HK-2 (cell line): ENCODE results near the gene LUC7L.
"Not testable (repeated sequence)": the region's sequence is repeated elsewhere in the genome, so short reads cannot be mapped to it uniquely, and the experiment has no call there.

Source experiments
- DNase-seq: peaks from one replicate; pipeline ENCODE4 v3.0.0-alpha.2; 2018; ENCODE audit not compliant: unreplicated experiment

The LUC7L gene

DNA sequence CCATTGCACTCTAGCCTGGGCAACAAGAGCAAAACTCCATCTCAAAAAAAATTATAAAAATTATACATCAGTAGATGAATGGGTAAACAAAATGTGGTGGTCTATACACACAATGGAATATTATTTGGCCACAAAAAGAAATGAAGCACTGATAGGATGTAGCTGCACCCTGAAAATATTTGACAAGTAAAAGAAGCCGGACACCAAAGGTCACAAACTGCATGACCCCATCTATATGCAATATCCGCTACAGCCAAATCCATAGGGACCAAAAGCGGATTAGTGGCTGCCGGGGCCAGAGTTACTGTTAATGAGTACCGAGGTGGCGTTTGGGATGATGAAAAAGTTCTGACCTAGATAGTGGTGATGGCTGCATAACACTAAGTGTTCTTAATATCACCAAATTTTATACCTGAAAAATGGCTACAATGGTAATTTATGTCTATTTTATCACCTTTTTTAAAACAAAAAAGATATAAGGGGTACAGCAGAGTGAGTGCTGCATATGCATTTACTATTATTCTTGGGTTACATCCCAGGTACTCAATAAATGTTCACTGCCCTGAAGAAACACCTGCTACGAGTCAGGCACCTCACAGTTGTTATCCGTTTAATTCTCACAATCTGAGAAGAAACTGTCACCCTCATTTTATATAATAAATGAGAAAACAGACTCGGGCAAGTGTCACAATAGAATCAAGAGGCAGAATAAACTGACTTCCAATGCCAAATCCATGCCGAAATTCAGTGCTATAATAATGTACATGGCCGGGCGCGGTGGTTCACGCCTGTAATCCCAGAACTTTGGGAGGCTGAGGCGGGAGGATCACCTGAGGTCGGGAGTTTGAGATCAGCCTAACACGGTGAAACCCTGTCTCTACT is 49.8 kb downstream of the LUC7L start:
- DNase-seq, result no peak

DNA sequence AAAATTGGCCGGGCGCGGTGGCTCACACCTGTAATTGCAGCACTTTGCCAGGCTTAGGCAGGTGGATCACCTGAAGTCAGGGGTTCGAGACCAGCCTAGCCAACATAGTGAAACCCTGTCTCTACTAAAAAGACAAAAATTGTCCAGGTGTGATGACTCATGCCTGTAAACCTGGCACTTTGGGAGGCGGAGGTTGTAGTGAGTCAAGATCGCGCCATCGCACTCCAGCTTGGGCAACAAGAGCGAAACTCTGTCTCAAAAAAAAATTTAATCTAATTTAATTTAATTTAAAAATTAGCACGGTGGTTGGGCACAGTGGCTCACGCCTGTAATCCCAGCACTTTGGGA is 50.6 kb downstream of the LUC7L start:
- no peak for DNase-seq

DNA sequence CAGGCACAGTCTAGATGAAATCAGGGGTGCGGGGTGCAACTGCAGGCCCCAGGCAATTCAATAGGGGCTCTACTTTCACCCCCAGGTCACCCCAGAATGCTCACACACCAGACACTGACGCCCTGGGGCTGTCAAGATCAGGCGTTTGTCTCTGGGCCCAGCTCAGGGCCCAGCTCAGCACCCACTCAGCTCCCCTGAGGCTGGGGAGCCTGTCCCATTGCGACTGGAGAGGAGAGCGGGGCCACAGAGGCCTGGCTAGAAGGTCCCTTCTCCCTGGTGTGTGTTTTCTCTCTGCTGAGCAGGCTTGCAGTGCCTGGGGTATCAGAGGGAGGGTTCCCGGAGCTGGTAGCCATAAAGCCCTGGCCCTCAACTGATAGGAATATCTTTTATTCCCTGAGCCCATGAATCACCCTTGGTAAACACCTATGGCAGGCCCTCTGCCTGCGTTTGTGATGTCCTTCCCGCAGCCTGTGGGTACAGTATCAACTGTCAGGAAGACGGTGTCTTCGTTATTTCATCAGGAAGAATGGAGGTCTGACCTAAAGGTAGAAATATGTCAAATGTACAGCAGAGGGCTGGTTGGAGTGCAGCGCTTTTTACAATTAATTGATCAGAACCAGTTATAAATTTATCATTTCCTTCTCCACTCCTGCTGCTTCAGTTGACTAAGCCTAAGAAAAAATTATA is 51.1 kb downstream of the LUC7L start:
- DNase-seq, result no peak

DNA sequence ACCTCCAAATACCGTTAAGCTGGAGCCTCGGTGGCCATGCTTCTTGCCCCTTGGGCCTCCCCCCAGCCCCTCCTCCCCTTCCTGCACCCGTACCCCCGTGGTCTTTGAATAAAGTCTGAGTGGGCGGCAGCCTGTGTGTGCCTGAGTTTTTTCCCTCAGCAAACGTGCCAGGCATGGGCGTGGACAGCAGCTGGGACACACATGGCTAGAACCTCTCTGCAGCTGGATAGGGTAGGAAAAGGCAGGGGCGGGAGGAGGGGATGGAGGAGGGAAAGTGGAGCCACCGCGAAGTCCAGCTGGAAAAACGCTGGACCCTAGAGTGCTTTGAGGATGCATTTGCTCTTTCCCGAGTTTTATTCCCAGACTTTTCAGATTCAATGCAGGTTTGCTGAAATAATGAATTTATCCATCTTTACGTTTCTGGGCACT is 51.8 kb downstream of the LUC7L start:
- DNase-seq, result no peak

DNA sequence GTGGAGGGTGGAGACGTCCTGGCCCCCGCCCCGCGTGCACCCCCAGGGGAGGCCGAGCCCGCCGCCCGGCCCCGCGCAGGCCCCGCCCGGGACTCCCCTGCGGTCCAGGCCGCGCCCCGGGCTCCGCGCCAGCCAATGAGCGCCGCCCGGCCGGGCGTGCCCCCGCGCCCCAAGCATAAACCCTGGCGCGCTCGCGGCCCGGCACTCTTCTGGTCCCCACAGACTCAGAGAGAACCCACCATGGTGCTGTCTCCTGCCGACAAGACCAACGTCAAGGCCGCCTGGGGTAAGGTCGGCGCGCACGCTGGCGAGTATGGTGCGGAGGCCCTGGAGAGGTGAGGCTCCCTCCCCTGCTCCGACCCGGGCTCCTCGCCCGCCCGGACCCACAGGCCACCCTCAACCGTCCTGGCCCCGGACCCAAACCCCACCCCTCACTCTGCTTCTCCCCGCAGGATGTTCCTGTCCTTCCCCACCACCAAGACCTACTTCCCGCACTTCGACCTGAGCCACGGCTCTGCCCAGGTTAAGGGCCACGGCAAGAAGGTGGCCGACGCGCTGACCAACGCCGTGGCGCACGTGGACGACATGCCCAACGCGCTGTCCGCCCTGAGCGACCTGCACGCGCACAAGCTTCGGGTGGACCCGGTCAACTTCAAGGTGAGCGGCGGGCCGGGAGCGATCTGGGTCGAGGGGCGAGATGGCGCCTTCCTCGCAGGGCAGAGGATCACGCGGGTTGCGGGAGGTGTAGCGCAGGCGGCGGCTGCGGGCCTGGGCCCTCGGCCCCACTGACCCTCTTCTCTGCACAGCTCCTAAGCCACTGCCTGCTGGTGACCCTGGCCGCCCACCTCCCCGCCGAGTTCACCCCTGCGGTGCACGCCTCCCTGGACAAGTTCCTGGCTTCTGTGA is 52.5 kb downstream of the LUC7L start, which contains the start of gene HBA1:
HBA1 (plus strand) TSS at position 204 of the 906 bp plus-strand sequence; CDS start at position 241, 37 bp downstream.
- not testable (repeated sequence) for DNase-seq

DNA sequence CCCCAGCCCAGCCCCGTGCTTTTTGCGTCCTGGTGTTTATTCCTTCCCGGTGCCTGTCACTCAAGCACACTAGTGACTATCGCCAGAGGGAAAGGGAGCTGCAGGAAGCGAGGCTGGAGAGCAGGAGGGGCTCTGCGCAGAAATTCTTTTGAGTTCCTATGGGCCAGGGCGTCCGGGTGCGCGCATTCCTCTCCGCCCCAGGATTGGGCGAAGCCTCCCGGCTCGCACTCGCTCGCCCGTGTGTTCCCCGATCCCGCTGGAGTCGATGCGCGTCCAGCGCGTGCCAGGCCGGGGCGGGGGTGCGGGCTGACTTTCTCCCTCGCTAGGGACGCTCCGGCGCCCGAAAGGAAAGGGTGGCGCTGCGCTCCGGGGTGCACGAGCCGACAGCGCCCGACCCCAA is 53.2 kb downstream of the LUC7L start:
- not testable (repeated sequence) for DNase-seq

DNA sequence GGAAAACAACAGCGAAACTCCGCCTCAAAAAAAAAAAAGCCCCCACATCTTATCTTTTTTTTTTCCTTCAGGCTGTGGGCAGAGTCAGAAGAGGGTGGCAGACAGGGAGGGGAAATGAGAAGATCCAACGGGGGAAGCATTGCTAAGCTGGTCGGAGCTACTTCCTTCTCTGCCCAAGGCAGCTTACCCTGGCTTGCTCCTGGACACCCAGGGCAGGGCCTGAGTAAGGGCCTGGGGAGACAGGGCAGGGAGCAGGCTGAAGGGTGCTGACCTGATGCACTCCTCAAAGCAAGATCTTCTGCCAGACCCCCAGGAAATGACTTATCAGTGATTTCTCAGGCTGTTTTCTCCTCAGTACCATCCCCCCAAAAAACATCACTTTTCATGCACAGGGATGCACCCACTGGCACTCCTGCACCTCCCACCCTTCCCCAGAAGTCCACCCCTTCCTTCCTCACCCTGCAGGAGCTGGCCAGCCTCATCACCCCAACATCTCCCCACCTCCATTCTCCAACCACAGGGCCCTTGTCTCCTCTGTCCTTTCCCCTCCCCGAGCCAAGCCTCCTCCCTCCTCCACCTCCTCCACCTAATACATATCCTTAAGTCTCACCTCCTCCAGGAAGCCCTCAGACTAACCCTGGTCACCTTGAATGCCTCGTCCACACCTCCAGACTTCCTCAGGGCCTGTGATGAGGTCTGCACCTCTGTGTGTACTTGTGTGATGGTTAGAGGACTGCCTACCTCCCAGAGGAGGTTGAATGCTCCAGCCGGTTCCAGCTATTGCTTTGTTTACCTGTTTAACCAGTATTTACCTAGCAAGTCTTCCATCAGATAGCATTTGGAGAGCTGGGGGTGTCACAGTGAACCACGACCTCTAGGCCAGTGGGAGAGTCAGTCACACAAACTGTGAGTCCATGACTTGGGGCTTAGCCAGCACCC is 54.0 kb downstream of the LUC7L start:
- DNase-seq, result no peak

DNA sequence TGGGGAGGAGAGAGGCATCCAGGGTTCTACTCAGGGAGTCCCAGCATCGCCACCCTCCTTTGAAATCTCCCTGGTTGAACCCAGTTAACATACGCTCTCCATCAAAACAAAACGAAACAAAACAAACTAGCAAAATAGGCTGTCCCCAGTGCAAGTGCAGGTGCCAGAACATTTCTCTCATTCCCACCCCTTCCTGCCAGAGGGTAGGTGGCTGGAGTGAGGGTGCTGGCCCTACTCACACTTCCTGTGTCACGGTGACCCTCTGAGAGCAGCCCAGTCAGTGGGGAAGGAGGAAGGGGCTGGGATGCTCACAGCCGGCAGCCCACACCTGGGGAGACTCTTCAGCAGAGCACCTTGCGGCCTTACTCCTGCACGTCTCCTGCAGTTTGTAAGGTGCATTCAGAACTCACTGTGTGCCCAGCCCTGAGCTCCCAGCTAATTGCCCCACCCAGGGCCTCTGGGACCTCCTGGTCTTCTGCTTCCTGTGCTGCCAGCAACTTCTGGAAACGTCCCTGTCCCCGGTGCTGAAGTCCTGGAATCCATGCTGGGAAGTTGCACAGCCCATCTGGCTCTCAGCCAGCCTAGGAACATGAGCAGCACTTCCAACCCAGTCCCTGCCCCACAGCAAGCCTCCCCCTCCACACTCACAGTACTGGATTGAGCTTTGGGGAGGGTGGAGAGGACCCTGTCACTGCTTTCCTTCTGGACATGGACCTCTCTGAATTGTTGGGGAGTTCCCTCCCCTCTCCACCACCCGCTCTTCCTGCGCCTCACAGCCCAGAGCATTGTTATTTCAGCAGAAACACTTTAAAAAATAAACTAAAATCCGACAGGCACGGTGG is 55.1 kb downstream of the LUC7L start:
- DNase-seq, result not testable (repeated sequence)

DNA sequence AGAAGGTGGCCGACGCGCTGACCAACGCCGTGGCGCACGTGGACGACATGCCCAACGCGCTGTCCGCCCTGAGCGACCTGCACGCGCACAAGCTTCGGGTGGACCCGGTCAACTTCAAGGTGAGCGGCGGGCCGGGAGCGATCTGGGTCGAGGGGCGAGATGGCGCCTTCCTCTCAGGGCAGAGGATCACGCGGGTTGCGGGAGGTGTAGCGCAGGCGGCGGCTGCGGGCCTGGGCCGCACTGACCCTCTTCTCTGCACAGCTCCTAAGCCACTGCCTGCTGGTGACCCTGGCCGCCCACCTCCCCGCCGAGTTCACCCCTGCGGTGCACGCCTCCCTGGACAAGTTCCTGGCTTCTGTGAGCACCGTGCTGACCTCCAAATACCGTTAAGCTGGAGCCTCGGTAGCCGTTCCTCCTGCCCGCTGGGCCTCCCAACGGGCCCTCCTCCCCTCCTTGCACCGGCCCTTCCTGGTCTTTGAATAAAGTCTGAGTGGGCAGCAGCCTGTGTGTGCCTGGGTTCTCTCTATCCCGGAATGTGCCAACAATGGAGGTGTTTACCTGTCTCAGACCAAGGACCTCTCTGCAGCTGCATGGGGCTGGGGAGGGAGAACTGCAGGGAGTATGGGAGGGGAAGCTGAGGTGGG is 55.9 kb downstream of the LUC7L start:
- not testable (repeated sequence) for DNase-seq

DNA sequence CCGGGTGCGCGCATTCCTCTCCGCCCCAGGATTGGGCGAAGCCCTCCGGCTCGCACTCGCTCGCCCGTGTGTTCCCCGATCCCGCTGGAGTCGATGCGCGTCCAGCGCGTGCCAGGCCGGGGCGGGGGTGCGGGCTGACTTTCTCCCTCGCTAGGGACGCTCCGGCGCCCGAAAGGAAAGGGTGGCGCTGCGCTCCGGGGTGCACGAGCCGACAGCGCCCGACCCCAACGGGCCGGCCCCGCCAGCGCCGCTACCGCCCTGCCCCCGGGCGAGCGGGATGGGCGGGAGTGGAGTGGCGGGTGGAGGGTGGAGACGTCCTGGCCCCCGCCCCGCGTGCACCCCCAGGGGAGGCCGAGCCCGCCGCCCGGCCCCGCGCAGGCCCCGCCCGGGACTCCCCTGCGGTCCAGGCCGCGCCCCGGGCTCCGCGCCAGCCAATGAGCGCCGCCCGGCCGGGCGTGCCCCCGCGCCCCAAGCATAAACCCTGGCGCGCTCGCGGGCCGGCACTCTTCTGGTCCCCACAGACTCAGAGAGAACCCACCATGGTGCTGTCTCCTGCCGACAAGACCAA is 56.8 kb downstream of the LUC7L start, which contains the start of gene HBA2:
HBA2 (plus strand) TSS at position 503 of the 568 bp plus-strand sequence; CDS start at position 540, 37 bp downstream.
- not testable (repeated sequence) for DNase-seq

DNA sequence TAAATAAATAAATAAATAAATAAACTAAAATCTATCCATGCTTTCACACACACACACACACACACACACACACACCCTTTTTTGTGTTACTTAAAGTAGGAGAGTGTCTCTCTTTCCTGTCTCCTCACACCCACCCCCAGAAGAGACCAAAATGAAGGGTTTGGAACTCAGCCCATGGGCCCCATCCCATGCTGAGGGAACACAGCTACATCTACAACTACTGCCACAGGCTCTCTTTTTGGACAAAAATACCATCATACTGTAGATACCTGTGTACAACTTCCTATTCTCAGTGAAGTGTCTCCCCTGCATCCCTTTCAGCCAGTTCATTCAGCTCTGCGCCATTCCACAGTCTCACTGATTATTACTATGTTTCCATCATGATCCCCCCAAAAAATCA is 58.5 kb downstream of the LUC7L start:
- DNase-seq, result no peak

DNA sequence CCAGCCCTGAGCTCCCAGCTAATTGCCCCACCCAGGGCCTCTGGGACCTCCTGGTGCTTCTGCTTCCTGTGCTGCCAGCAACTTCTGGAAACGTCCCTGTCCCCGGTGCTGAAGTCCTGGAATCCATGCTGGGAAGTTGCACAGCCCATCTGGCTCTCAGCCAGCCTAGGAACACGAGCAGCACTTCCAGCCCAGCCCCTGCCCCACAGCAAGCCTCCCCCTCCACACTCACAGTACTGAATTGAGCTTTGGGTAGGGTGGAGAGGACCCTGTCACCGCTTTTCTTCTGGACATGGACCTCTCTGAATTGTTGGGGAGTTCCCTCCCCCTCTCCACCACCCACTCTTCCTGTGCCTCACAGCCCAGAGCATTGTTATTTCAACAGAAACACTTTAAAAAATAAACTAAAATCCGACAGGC is 59.2 kb downstream of the LUC7L start:
- not testable (repeated sequence) for DNase-seq

DNA sequence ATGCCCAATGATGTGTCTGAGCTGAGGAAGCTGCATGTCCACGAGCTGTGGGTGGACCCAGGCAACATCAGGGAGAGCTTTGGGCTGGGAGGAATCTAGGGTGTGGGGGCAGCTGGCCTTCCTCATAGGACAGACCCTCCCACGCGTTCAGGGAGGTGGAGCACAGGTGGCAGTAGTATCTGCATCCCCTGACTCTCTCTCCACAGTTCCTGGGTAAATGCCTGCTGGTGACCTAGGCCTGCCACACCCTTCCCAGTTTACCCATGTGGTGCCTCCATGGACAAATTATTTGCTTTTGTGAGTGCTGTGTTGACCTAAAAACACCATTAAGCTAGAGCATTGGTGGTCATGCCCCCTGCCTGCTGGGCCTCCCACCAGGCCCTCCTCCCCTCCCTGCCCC is 60.2 kb downstream of the LUC7L start:
- no peak for DNase-seq

DNA sequence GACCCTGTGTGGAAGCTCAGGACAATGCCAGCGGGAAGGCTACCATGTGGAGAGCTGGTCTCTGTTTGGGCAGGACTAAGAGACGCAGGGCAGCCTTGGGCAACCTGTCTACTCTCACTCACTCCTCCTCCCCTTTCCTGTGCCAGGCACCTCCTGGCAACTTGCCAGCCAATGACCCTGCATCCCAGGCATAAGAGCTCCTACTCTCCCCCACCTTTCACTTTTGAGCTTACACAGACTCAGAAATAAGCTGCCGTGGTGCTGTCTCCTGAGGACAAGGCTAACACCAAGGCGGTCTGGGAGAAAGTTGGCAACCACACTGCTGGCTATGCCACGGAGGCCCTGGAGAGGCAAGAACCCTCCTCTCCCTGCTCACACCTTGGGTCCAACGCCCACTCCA is 60.8 kb downstream of the LUC7L start:
- no peak for DNase-seq

DNA sequence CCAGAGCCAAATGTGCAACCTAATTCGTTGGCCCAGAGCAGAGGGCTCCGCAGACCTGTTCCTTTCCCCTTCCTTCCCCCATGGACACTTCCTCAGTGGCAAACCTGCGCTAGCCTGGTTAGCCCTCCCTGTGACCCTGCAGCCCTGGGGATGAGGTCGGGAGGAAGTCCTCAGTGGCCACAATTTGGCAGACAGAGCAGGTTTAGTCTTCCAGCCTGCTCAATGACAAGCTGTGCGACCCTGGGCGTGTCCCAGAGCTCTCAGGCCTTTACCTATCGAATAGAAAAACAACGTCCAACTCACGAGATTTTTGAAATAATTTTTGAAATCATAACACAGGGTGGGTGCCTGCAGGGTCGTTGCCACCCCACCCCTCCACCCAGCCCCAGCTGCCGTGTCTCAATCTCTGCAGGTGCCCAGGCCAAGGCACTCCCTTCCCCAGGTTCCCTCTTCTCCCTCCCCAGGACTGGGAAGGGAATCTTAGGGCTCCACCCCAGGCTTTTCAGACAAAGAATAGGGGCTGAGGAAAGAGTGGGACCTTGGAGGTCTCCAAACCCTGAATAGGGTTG is 62.0 kb downstream of the LUC7L start:
- no peak for DNase-seq

DNA sequence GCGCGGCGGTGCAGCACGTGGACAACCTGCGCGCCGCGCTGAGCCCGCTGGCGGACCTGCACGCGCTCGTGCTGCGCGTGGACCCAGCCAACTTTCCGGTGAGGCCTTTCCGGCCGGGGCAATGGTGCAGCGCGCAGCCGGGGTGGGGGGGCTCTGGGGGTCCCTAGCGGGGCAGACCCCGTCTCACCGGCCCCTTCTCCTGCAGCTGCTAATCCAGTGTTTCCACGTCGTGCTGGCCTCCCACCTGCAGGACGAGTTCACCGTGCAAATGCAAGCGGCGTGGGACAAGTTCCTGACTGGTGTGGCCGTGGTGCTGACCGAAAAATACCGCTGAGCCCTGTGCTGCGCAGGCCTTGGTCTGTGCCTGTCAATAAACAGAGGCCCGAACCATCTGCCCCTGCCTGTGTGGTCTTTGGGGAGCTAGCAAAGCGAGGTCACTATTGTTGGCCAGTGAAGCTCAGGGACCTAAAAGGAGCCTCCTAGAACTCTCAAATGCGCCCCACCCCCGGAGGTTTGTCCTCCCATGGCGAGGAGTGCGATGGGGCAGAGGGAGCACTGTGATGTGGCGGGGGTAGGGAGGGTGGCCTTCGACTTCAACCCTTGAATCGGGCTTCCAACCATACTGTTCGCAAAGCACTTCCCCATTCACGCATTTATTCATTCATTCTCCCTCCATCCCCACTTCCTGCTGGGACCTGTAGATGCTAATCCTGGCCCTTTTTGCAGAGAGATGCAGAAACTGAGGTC is 62.7 kb downstream of the LUC7L start:
- no peak for DNase-seq

DNA sequence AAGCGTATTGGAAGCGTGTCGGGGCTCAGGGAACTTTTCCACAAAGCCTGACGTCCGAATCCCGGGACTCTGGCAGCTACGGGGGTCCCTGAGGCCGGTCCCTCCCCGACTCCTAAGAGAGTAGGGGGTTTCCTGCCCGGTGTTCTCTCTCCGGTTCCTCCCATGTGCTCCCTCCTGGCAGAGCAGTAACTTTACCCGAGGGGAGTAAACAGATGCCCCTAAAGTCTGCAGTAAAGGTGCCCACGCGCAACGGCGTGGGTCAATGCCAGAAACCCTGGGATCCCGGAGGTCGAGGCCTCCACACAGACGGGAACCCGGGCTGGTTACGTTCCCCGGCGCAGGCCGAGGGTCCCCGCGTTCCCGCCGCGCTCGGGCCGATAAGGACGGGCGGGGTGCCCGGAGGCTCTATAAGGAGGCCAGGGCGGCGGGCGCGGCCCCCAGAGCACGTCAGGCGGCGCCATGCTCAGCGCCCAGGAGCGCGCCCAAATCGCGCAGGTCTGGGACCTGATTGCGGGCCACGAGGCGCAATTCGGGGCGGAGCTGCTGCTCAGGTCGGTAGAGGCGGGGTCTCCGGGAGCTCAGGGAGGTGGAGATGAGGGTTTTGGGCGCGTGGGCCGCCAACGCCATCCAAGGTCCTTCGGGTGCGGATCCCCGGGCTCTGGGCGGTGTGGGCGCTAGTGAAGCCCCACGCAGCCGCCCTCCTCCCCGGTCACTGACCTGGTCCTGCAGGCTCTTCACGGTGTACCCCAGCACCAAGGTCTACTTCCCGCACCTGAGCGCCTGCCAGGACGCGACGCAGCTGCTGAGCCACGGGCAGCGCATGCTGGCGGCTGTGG is 63.5 kb downstream of the LUC7L start, which contains the start of gene HBM:
HBM (plus strand) TSS at position 440 of the 836 bp plus-strand sequence; CDS start at position 460, 20 bp downstream.
- no peak for DNase-seq
